ENCODE results near the gene ENDOV. TPM values are rescaled to one million over a fixed set of nuclear protein-coding genes. Genes with fewer than 3 reads are reported as not detected.

The ENDOV gene
- total and polyA plus RNA-seq, 4 donors = 5.7 to 11.9 (median 8.3) TPM

DNA sequence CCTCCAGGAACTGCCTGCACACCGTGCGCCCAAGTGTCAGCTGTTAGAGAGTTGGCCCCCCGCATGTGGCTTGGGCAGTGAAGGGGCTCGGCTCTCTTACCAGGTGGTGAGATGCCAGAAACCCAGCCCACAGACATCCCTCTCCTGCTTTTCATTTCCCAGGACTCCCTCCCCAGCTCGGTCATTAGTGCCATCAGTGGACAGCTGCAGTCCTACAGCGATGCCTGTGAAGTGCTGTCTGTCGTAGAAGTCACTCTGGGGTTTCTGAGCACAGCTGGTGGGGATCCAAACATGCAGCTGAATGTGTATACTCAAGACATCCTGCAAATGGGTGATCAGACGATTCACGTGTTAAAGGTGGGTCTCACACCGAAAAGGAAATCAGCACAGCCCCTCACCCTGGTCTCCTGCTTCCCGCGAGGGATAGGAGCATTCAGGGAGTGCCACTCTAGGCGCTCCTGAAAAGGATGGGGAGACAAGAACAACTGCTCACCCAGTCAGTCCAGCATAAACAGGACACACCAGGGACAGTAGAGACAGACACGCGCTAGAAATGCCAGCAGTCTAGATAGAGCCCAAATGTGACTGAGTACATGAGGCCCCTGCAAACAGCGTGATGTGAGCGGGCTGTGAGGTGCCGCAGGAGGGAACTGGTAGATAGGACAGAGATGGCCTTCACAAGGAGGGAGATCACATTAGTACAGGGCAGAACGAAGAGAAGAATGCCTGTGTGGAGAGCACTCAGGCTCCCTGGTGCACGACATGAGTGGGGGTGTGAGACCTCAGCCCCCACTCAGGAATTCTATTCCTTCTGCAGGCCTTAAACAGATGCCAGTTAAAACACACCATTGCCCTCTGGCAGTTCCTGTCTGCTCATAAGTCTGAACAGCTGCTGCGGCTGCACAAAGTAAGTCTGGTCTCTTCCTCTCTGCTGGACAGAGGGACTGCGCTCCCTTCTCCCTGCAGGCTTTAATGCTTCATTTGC is 25.7 kb upstream of the ENDOV start:
- no peaks in the 10 kb centered on the region for H3K9me3 ChIP-seq (ENCODE audit: control insufficient read depth in 4 of 4, low read length in 3 of 4)
- H3K9ac ChIP-seq (ENCODE audit: low read depth in 1 of 2, low read length in 2 of 2) = no peak overlapping the region
- peaks cover 12 to 89% (median 76%) of the 10 kb centered on the region in 4 donors for H3K36me3 ChIP-seq (ENCODE audit: control insufficient read depth in 4 of 4, insufficient read depth in 3 of 4, low read depth in 1 of 4, low read length in 3 of 4)
- TF ChIP-seq HNF4G (IDR thresholded peaks at IDR 0.05) = no peak
- no peak for TF ChIP-seq FOXA2 (IDR thresholded peaks at IDR 0.05)
- TF ChIP-seq SP1 (IDR thresholded peaks at IDR 0.05) = no peak
- no peak overlapping the region for H3K4me3 ChIP-seq (ENCODE audit: low read depth in 1 of 3, low read length in 3 of 3)
- H3K27me3 ChIP-seq (ENCODE audit: control insufficient read depth in 4 of 4, insufficient read depth in 4 of 4, low read length in 3 of 4) = no peaks in the 10 kb centered on the region
- H3K27ac ChIP-seq (ENCODE audit: low read depth in 1 of 2, low read length in 2 of 2) = no peak overlapping the region
- DNase-seq (ENCODE audit: low spot score) = no peak
- no peaks in the 10 kb centered on the region for H3K4me1 ChIP-seq (ENCODE audit: control insufficient read depth in 4 of 4, insufficient read depth in 4 of 4, low read length in 3 of 4)
- 97% methylated on average over 22 of the region's 22 CpGs for WGBS

- no peaks in the 10 kb centered on the region for H3K27me3 ChIP-seq (ENCODE audit: control insufficient read depth in 4 of 4, insufficient read depth in 4 of 4, low read length in 3 of 4)
- no peak for DNase-seq (ENCODE audit: low spot score)
- no peak overlapping the region for H3K4me3 ChIP-seq (ENCODE audit: low read depth in 1 of 3, low read length in 3 of 3)
- no peaks in the 10 kb centered on the region for H3K9me3 ChIP-seq (ENCODE audit: control insufficient read depth in 4 of 4, low read length in 3 of 4)
- no peak overlapping the region for H3K27ac ChIP-seq (ENCODE audit: low read depth in 1 of 2, low read length in 2 of 2)
- no peaks in the 10 kb centered on the region for H3K4me1 ChIP-seq (ENCODE audit: control insufficient read depth in 4 of 4, insufficient read depth in 4 of 4, low read length in 3 of 4)
- 93% methylated on average over 15 of the region's 15 CpGs for WGBS
- no peak for TF ChIP-seq YY1 (IDR thresholded peaks at IDR 0.05)
- TF ChIP-seq HNF4G (IDR thresholded peaks at IDR 0.05) = no peak
- no peak for TF ChIP-seq ATF3 (IDR thresholded peaks at IDR 0.05)
- TF ChIP-seq GABPA (IDR thresholded peaks at IDR 0.05 in 1 of 2, conservative IDR thresholded peaks at IDR 0.05 in 1 of 2) = no peak
- TF ChIP-seq NR2F2 (IDR thresholded peaks at IDR 0.05) = no peak
- TF ChIP-seq, protein P1, sequence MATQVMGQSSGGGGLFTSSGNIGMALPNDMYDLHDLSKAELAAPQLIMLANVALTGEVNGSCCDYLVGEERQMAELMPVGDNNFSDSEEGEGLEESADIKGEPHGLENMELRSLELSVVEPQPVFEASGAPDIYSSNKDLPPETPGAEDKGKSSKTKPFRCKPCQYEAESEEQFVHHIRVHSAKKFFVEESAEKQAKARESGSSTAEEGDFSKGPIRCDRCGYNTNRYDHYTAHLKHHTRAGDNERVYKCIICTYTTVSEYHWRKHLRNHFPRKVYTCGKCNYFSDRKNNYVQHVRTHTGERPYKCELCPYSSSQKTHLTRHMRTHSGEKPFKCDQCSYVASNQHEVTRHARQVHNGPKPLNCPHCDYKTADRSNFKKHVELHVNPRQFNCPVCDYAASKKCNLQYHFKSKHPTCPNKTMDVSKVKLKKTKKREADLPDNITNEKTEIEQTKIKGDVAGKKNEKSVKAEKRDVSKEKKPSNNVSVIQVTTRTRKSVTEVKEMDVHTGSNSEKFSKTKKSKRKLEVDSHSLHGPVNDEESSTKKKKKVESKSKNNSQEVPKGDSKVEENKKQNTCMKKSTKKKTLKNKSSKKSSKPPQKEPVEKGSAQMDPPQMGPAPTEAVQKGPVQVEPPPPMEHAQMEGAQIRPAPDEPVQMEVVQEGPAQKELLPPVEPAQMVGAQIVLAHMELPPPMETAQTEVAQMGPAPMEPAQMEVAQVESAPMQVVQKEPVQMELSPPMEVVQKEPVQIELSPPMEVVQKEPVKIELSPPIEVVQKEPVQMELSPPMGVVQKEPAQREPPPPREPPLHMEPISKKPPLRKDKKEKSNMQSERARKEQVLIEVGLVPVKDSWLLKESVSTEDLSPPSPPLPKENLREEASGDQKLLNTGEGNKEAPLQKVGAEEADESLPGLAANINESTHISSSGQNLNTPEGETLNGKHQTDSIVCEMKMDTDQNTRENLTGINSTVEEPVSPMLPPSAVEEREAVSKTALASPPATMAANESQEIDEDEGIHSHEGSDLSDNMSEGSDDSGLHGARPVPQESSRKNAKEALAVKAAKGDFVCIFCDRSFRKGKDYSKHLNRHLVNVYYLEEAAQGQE (IDR thresholded peaks at IDR 0.05) = no peak
- no peak for TF ChIP-seq JUND (IDR thresholded peaks at IDR 0.05)
- TF ChIP-seq SP1 (IDR thresholded peaks at IDR 0.05) = no peak
- TF ChIP-seq ZBTB33 (IDR thresholded peaks at IDR 0.05) = no peak
- no peak for TF ChIP-seq FOXA2 (IDR thresholded peaks at IDR 0.05)
- no peak for TF ChIP-seq RXRA (IDR thresholded peaks at IDR 0.05)
- TF ChIP-seq RAD21 (IDR thresholded peaks at IDR 0.05) = no peak
- TF ChIP-seq FOXA1 (IDR thresholded peaks at IDR 0.05) = no peak
- no peak for TF ChIP-seq TAF1 (conservative IDR thresholded peaks at IDR 0.05)
- TF ChIP-seq EGR1 (IDR thresholded peaks at IDR 0.05; ENCODE audit: low read depth in 2 of 2) = no peak
- TF ChIP-seq MAX (IDR thresholded peaks at IDR 0.05) = no peak
- peaks cover 2 to 64% (median 50%) of the 10 kb centered on the region in 4 donors for H3K36me3 ChIP-seq (ENCODE audit: control insufficient read depth in 4 of 4, insufficient read depth in 3 of 4, low read depth in 1 of 4, low read length in 3 of 4)
- no peak overlapping the region for H3K9ac ChIP-seq (ENCODE audit: low read depth in 1 of 2, low read length in 2 of 2)
Observed at GRCh38 chr17:80393241-80393890, 21.6 kb upstream of the ENDOV start.

Measured in liver (tissue), 9 donors.